Brain microvascular endothelial cell (primary cell): ENCODE measurements around the gene SLF1.

Source experiments
- DNase-seq: peaks from one replicate; pipeline ENCODE4 v3.0.0-alpha.2; 2020
- H3K27ac ChIP-seq: fragments of 250-450 bp; sonication (Bioruptor Pico); 2 replicates; pipeline ENCODE4 v1.5.1; 2020; ENCODE audit warnings: mild to moderate bottlenecking, moderate library complexity
- H3K27me3 ChIP-seq: fragments of 250-450 bp; sonication (Bioruptor Pico); replicated peaks from 2 replicates; pipeline ENCODE4 v1.5.1; 2020; ENCODE audit warnings: mild to moderate bottlenecking
- H3K36me3 ChIP-seq: fragments of 250-450 bp; sonication (Bioruptor Pico); replicated peaks from 2 replicates; pipeline ENCODE4 v1.5.1; 2020; ENCODE audit warnings: mild to moderate bottlenecking
- H3K4me3 ChIP-seq: 2 replicates; pipeline ENCODE4 v1.5.1; 2011; ENCODE audit warnings: low read depth, mild to moderate bottlenecking, control low read depth, low read length, moderate library complexity
- CTCF ChIP-seq: IDR thresholded peaks from 2 replicates; pipeline ENCODE4 v1.5.1; 2011; ENCODE audit warnings: low read depth, mild to moderate bottlenecking, moderate library complexity, low read length, control low read depth, inconsistent platforms; ENCODE audit errors: missing control alignments
- in situ Hi-C: cut with HindIII; loops from 2 replicates; pipeline ENCODE4 v1.10.0; 2017; ENCODE audit warnings: low sequenced_read_pairs, low pct_ligation_motif_present

Gene SLF1

GRCh38 chr5:94705427-94705826 lies 87.0 kb downstream of the SLF1 start:
- no peak overlapping the region for H3K4me3 ChIP-seq
- in situ Hi-C loops = no loop called here
- no peak overlapping the region for H3K27ac ChIP-seq
- no peak for DNase-seq
- H3K27me3 ChIP-seq = no peaks in the 10 kb centered on the region
- TF ChIP-seq CTCF = no peak
- no peaks in the 10 kb centered on the region for H3K36me3 ChIP-seq

GRCh38 chr5:94707359-94707758 lies 88.9 kb downstream of the SLF1 start:
- Histone ChIP-seq H3K27me3 (no peaks in the 10 kb centered on the region), H3K27ac (no peak overlapping the region), H3K36me3 (no peaks in the 10 kb centered on the region), H3K4me3 (no peak overlapping the region)
- TF ChIP-seq CTCF = no peak
- no peak for DNase-seq
- in situ Hi-C loops = no loop called here

GRCh38 chr5:94709277-94709676 lies 90.8 kb downstream of the SLF1 start:
- no peak overlapping the region for H3K27ac ChIP-seq
- in situ Hi-C loops = no loop called here
- H3K4me3 ChIP-seq = no peak overlapping the region
- H3K36me3 ChIP-seq = no peaks in the 10 kb centered on the region
- TF ChIP-seq CTCF = no peak
- no peaks in the 10 kb centered on the region for H3K27me3 ChIP-seq
- DNase-seq = no peak

- Histone ChIP-seq H3K4me3 (no peak overlapping the region), H3K36me3 (no peaks in the 10 kb centered on the region), H3K27me3 (no peaks in the 10 kb centered on the region), H3K27ac (no peak overlapping the region)
- TF ChIP-seq CTCF = no peak
- in situ Hi-C loops = no loop called here
- no peak for DNase-seq
These were observed 93.3 kb downstream of the SLF1 start for GRCh38 chr5:94711785-94712184.

GRCh38 chr5:94715768-94716167 lies 97.3 kb downstream of the SLF1 start:
- H3K27ac ChIP-seq = no peak overlapping the region
- no peaks in the 10 kb centered on the region for H3K27me3 ChIP-seq
- H3K4me3 ChIP-seq = no peak overlapping the region
- in situ Hi-C loops = no loop called here
- H3K36me3 ChIP-seq = no peaks in the 10 kb centered on the region
- no peak for TF ChIP-seq CTCF
- no peak for DNase-seq

GRCh38 chr5:94725142-94725541 lies 106.7 kb downstream of the SLF1 start:
- Histone ChIP-seq H3K27me3 (no peaks in the 10 kb centered on the region), H3K27ac (no peak overlapping the region), H3K4me3 (no peak overlapping the region), H3K36me3 (no peaks in the 10 kb centered on the region)
- in situ Hi-C loops = no loop called here
- no peak for TF ChIP-seq CTCF
- DNase-seq = no peak
